GM23338 (cell line): ENCODE results near the gene DDX41. TPM values are rescaled to one million over a fixed set of nuclear protein-coding genes. Genes with fewer than 3 reads are reported as not detected.

Experiments
- ATAC-seq: fragments of 200-7000 bp; cut with Tn5 transposase; 3 replicates; pipeline ENCODE4 v1.9.1; 2020
- DNase-seq: peaks from one replicate; pipeline ENCODE4 v3.0.0-alpha.2; 2015; ENCODE audit warnings: low spot score
- H2AFZ ChIP-seq: fragments of 200-600 bp; sonication (generic); 2 replicates; pipeline ENCODE4 v1.8.0; 2016; ENCODE audit warnings: antibody characterized with exemption, mild to moderate bottlenecking, moderate library complexity
- H3F3A ChIP-seq: fragments of 200-600 bp; sonication (generic); replicated peaks from 2 replicates; pipeline ENCODE4 v1.8.0; 2017; ENCODE audit warnings: antibody characterized with exemption, mixed run types, low read depth
- H3K27ac ChIP-seq: fragments of 200-600 bp; sonication (generic); 2 replicates; pipeline ENCODE4 v1.6.1; 2016; ENCODE audit warnings: low read depth
- H3K27me3 ChIP-seq: fragments of 200-600 bp; sonication (generic); 2 replicates; pipeline ENCODE4 v1.8.0; 2016; ENCODE audit warnings: mild to moderate bottlenecking, mixed run types, moderate library complexity; ENCODE audit not compliant: insufficient read depth
- H3K36me3 ChIP-seq: fragments of 200-600 bp; sonication (generic); 2 replicates; pipeline ENCODE4 v1.8.0; 2016; ENCODE audit warnings: mild to moderate bottlenecking; ENCODE audit not compliant: insufficient read depth
- H3K4me1 ChIP-seq: fragments of 200-600 bp; sonication (generic); 2 replicates; pipeline ENCODE4 v1.8.0; 2016; ENCODE audit warnings: mild to moderate bottlenecking, moderate library complexity; ENCODE audit not compliant: insufficient read depth
- H3K4me2 ChIP-seq: fragments of 200-600 bp; sonication (generic); 2 replicates; pipeline ENCODE4 v1.7.1; 2017; ENCODE audit warnings: mixed run types
- H3K4me3 ChIP-seq: fragments of 200-600 bp; sonication (generic); 2 replicates; pipeline ENCODE4 v1.6.1; 2016; ENCODE audit warnings: mixed run types
- H3K79me2 ChIP-seq: fragments of 200-600 bp; sonication (generic); replicated peaks from 2 replicates; pipeline ENCODE4 v1.8.0; 2017; ENCODE audit warnings: mild to moderate bottlenecking; ENCODE audit not compliant: insufficient read depth
- H3K9me2 ChIP-seq: fragments of 200-600 bp; sonication (generic); 2 replicates; pipeline ENCODE4 v1.8.0; 2017; ENCODE audit not compliant: insufficient read depth
- H4K20me1 ChIP-seq: fragments of 200-600 bp; sonication (generic); replicated peaks from 2 replicates; pipeline ENCODE4 v1.8.0; 2017; ENCODE audit warnings: mild to moderate bottlenecking; ENCODE audit not compliant: insufficient read depth
- H3K27ac Mint-ChIP-seq: 2 replicates; pipeline ENCODE4 v1.8.0; 2020; ENCODE audit warnings: inconsistent platforms, mild to moderate bottlenecking, moderate library complexity, mixed read lengths
- H3K27me3 Mint-ChIP-seq: 3 replicates; pipeline ENCODE4 v1.8.0; 2022; ENCODE audit warnings: low read depth, mild to moderate bottlenecking, moderate library complexity, mixed read lengths, inconsistent platforms; ENCODE audit not compliant: insufficient read depth, poor library complexity
- H3K36me3 Mint-ChIP-seq: 3 replicates; pipeline ENCODE4 v1.8.0; 2021; ENCODE audit warnings: low read depth, mild to moderate bottlenecking, inconsistent platforms, moderate library complexity, mixed read lengths
- H3K4me1 Mint-ChIP-seq: 3 replicates; pipeline ENCODE4 v1.8.0; 2020; ENCODE audit warnings: mild to moderate bottlenecking, inconsistent platforms, mixed read lengths
- H3K4me3 Mint-ChIP-seq: 3 replicates; pipeline ENCODE4 v1.8.0; 2021; ENCODE audit warnings: moderate library complexity, mild to moderate bottlenecking, inconsistent platforms, mixed read lengths
- H3K9me3 Mint-ChIP-seq: 3 replicates; pipeline ENCODE4 v1.8.0; 2020; ENCODE audit warnings: moderate library complexity, mild to moderate bottlenecking, inconsistent platforms, mixed read lengths
- CTCF ChIP-seq, 2 experiments: fragments of 200-600 bp in 1 of 2; sonication (generic) in 1 of 2; conservative IDR thresholded peaks; 2 replicates each; pipeline versions ENCODE4 v1.5.1 to v1.6.1; 2016 to 2017; ENCODE audit warnings: antibody characterized with exemption in 2 of 2, low read depth in 2 of 2, mild to moderate bottlenecking in 2 of 2, moderate library complexity in 1 of 2
- ETS1 ChIP-seq: IDR thresholded peaks from 2 replicates; pipeline ENCODE4 v1.6.1; 2016; ENCODE audit warnings: antibody characterized with exemption
- POLR2AphosphoS5 ChIP-seq: IDR thresholded peaks from 2 replicates; pipeline ENCODE4 v1.6.1; 2016; ENCODE audit warnings: antibody characterized with exemption, low read depth
- REST ChIP-seq: IDR thresholded peaks from one replicate; pipeline ENCODE4 v1.6.1; 2018; ENCODE audit warnings: antibody characterized with exemption; ENCODE audit not compliant: unreplicated experiment
- polyA plus RNA-seq: library from polyadenylated mRNA; unstranded; fragments of >200 nt; fragmentation: Nextera tagmentation; extraction: Ambion mirVana; gene quantifications from 2 replicates; pipeline ENCODE4 v1.2.1, GENCODE V29; 2016
- total RNA-seq: library from RNA; depleted of rRNA; stranded (reverse); fragments of >200 nt; shearing (Covaris generic); gene quantifications from 2 replicates; pipeline ENCODE4 v1.2.3, GENCODE V29; 2014

Gene DDX41
- total and polyA plus RNA-seq, 2 experiments from 2014 or later: 67.1 to 139 TPM

GRCh38 chr5:177495243-177496060 is 21.3 kb downstream of the DDX41 start:
- Histone ChIP-seq H3K36me3 (no peaks in the 10 kb centered on the region), H3F3A (peaks cover 37% of the 10 kb centered on the region; the same call in 1 of the 2 replicates), H2AFZ (no peak overlapping the region), H3K4me1 (peaks cover 40% of the 10 kb centered on the region), H3K79me2 (peaks cover 20% of the 10 kb centered on the region), H3K4me3 (peak overlapping the region; percentile 83), H3K27ac (peak overlapping the region; percentile 98), H3K27me3 (peaks cover 22% of the 10 kb centered on the region), H3K9me2 (no peaks in the 10 kb centered on the region), H3K4me2 (peak overlapping the region; percentile 99), H4K20me1 (no peaks in the 10 kb centered on the region; the same call in none of the 2 replicates)
- H3K27ac Mint-ChIP-seq: peak overlapping the region; percentile 97
- peak; percentile 85 for DNase-seq
- H3K9me3 Mint-ChIP-seq: no peaks in the 10 kb centered on the region
- TF ChIP-seq REST (no peak), CTCF (conservative IDR thresholded peaks at IDR 0.05; ENCODE audit: low read depth in 2 of 2) (0 out of 4 replicates have a peak, but pooled peaks of 1 of the 2 experiments have one; percentile 4)
- peaks cover 43% of the 10 kb centered on the region for H3K27me3 Mint-ChIP-seq
- peak; percentile 17 for ATAC-seq
- peaks cover 45% of the 10 kb centered on the region for H3K4me1 Mint-ChIP-seq
- peak overlapping the region; percentile 79 for H3K4me3 Mint-ChIP-seq
- peaks cover 30% of the 10 kb centered on the region for H3K36me3 Mint-ChIP-seq

GRCh38 chr5:177494346-177495195 is 22.2 kb downstream of the DDX41 start:
- Mint-ChIP-seq H3K9me3 (peaks cover 2% of the 10 kb centered on the region; the same call in 1 of the 3 replicates), H3K4me3 (peak overlapping the region; percentile 45; the same call in 1 of the 3 replicates), H3K4me1 (peaks cover 46% of the 10 kb centered on the region), H3K27ac (peak overlapping the region; percentile 84), H3K36me3 (peaks cover 36% of the 10 kb centered on the region), H3K27me3 (peaks cover 42% of the 10 kb centered on the region)
- ATAC-seq (peak; percentile 0), DNase-seq (peak; percentile 78)
- Histone ChIP-seq H3F3A (peaks cover 37% of the 10 kb centered on the region; the same call in 1 of the 2 replicates), H3K27ac (peak overlapping the region; percentile 98), H3K27me3 (peaks cover 14% of the 10 kb centered on the region), H3K4me3 (peak overlapping the region; percentile 83; the same call in 1 of the 2 replicates), H4K20me1 (no peaks in the 10 kb centered on the region; the same call in none of the 2 replicates), H3K36me3 (no peaks in the 10 kb centered on the region; the same call in 1 of the 2 replicates), H3K79me2 (peaks cover 20% of the 10 kb centered on the region), H3K9me2 (no peaks in the 10 kb centered on the region), H2AFZ (no peak overlapping the region), H3K4me2 (peak overlapping the region; percentile 99; the same call in 1 of the 2 replicates), H3K4me1 (peaks cover 39% of the 10 kb centered on the region)
- TF ChIP-seq POLR2AphosphoS5: peak; percentile 7; the same call in 1 of the 2 replicates
- TF ChIP-seq ETS1: no peak
